Hindlimb muscle (tissue), 1 donor: Measurements from ENCODE around the gene TNIP1. TPM values are rescaled to one million over a fixed set of nuclear protein-coding genes. Genes with fewer than 3 reads are reported as not detected.

Source experiments
- DNase-seq: peaks from one replicate; pipeline ENCODE4 v3.0.0-alpha.2; 2013
- polyA plus RNA-seq: library from polyadenylated mRNA; unstranded; fragments of 120-200 nt; gene quantifications from one replicate; pipeline ENCODE4 v1.2.1, GENCODE V29; 2013; ENCODE audit not compliant: insufficient read length

The TNIP1 gene
- polyA plus RNA-seq, 1 donor = 94.1 TPM

DNA sequence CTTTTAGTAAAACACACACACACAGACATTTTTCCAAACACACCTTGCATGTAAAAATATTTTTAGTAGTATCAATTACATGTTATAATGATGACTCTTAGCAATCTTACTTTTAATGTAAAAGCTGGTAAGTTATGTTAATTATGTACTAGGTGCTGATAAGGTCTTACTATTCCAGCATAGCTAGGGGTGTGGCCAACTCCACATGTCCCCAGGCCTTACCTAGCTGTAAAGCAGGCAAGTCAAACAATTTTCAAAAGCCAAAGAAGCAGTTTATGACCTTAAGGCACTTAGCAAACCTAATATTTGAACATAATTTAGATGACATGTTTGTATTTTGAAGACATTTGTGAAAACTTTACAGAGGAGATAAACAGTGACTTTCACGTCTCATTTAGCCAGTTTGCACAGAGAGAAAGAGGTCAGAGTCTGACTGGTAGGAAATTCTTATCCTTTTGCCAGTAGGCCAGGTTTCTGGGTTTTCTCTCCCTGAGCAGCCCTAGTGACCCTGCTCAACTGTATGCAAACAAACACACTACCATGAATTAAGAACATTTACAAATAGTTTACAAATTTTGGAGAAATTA, 86.9 kb downstream of the TNIP1 start:
- no peak for DNase-seq

DNA sequence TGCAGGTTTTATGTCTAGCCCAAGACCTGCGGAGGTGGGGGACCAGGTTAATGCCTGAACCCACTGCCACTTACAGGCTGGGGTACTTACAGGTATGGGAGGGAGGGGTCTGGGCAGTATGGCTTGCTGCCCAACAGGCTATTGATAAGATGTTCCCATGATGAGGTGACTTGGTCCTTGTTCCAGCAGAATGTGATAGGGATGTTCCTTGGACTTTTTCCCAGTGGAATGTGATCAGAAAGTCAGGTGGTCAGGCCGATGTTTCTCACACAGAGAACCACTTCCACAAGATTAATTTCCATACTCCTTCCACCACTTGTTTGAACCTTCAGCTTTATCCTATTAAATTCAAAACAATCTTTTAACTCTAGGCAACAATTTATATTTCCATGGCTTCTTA, 87.4 kb downstream of the TNIP1 start:
- no peak for DNase-seq

DNA sequence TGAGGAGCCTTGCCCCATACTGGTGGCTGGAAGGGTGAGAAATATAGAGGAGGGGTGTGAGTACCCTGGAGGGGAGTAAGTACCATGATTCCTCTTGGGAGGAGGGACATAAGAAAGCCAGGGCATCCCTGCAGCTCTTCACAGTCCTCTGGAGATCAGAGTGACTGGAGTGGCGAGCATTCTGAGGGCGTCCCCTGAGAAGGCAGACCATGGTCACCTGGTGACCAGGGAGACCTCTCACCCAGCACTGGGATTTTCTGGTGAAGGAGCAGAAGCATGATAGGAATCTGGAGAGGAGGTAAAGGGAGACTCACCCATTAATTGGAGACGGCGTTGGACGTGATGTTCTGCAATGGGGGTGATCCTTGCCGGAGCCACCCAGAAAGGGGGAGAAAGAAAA, 88.1 kb downstream of the TNIP1 start:
- no peak for DNase-seq

DNA sequence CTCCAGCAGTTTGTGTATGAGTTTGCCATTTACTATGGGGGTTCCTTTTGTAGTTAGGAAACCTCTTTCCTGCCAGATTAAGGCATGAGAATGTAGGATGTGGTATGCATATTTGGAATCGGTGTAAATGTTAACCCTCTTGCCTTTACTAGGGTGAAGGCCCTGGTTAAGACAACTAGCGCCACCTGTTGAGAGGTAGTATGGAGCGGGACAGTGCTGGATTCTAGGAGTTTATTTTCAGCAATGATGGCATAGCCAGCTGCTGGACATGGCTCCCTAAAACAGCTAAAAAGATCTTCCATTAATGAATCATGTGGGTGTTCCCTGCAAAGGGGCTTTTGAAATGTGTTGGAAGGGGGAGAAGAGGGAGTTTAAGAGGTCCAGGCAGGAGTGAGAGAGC, 91.1 kb downstream of the TNIP1 start:
- DNase-seq = no peak

DNA sequence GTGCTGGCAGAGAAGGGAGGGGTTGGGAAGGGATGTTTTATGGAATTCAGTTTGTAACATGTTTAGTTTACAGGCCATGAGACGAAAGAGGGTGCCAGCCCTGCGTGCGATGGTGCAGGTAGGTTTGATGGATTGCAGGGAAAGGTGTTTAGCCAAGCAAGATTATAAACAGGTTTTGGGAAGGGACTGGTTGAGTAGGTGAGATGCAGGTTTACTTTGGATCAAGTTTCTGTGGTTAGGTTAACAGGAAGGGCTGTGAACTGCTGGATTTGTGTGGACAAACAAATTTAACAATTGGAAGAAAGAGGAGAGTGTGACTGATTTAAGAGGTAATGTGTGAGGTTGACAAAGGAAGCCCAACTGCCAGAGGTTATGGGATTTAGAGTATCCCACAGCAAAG, 93.1 kb downstream of the TNIP1 start:
- DNase-seq = no peak

Other genes with a start within 250 kb of the TNIP1 start
- 0.35 TPM for gene IRGM, start 234.5 kb downstream of the TNIP1 start, polyA plus RNA-seq
- 8.8 TPM for gene ZNF300, start 176.1 kb downstream of the TNIP1 start, polyA plus RNA-seq
- 64.9 TPM for gene GPX3, start 60.4 kb downstream of the TNIP1 start, polyA plus RNA-seq
- gene ANXA6, start 76.7 kb upstream of the TNIP1 start, polyA plus RNA-seq = 380 TPM
- gene CCDC69, start 143.1 kb upstream of the TNIP1 start, polyA plus RNA-seq = 86.9 TPM
- gene GM2A, start 172.2 kb upstream of the TNIP1 start, polyA plus RNA-seq = 26.9 TPM
- not detected for gene SLC36A3, start 222.7 kb upstream of the TNIP1 start, polyA plus RNA-seq